Measurements from ENCODE around the gene P4HA1.

- no peak for TF ChIP-seq POLR2A (IDR thresholded peaks at IDR 0.05)
- TF ChIP-seq CTCF (IDR thresholded peaks at IDR 0.05), result no peak
- no peak for TF ChIP-seq POLR2AphosphoS5 (IDR thresholded peaks at IDR 0.05)
- TF ChIP-seq EP300 (IDR thresholded peaks at IDR 0.05), result no peak
Observed at GRCh38 chr10:73075829-73076228, 20.8 kb downstream of the P4HA1 start.
